WTC11 (cell line): Measurements from ENCODE around the gene ELF3. TPM values are rescaled to one million over a fixed set of nuclear protein-coding genes. Genes with fewer than 3 reads are reported as not detected.
"Not testable (repeated sequence)": the region's sequence is repeated elsewhere in the genome, so short reads cannot be mapped to it uniquely, and the experiment has no call there.

Experiments
- ATAC-seq: fragments of 200-7000 bp; cut with Tn5 transposase; 2 replicates; pipeline ENCODE4 v1.10.0; 2021; ENCODE audit warnings: mild to moderate bottlenecking, moderate library complexity
- CTCF ChIA-PET: fragments of 300-600 bp; sonication (Branson Sonifier 250); formaldehyde crosslinking; loops from one replicate; lab custom pipeline; 2021; ENCODE audit warnings: antibody characterized with exemption; lab: Charles Lee
- POLR2A ChIA-PET: fragments of 350-600 bp; sonication (Branson Sonifier 250); formaldehyde crosslinking; loops from one replicate; lab custom pipeline; 2021; ENCODE audit warnings: antibody characterized with exemption; lab: Charles Lee
- DNase-seq: peaks from one replicate; pipeline ENCODE4 v3.0.0; 2021; ENCODE audit warnings: low spot score
- H3K27ac Mint-ChIP-seq: 2 replicates; pipeline ENCODE4 v1.8.0; 2021; ENCODE audit warnings: mixed read lengths
- H3K27me3 Mint-ChIP-seq: 2 replicates; pipeline ENCODE4 v1.8.0; 2021; ENCODE audit warnings: low read depth, mild to moderate bottlenecking, moderate library complexity, mixed read lengths
- H3K36me3 Mint-ChIP-seq: 2 replicates; pipeline ENCODE4 v1.8.0; 2021; ENCODE audit warnings: mixed read lengths
- H3K4me1 Mint-ChIP-seq: 2 replicates; pipeline ENCODE4 v1.8.0; 2022; ENCODE audit warnings: mixed read lengths
- H3K4me3 Mint-ChIP-seq: 2 replicates; pipeline ENCODE4 v1.8.0; 2021; ENCODE audit warnings: mild to moderate bottlenecking, moderate library complexity, mixed read lengths
- H3K9me3 Mint-ChIP-seq: 2 replicates; pipeline ENCODE4 v1.8.0; 2021; ENCODE audit warnings: mixed read lengths
- AR ChIP-seq: fragments of 250-450 bp; sonication (Bioruptor Pico); IDR thresholded peaks from 2 replicates; pipeline ENCODE4 v1.9.0; 2021; ENCODE audit warnings: mild to moderate bottlenecking
- CDX4 ChIP-seq: fragments of 250-450 bp; sonication (Bioruptor Pico); IDR thresholded peaks from 2 replicates; pipeline ENCODE4 v1.9.0; 2021; ENCODE audit warnings: moderate library complexity, mild to moderate bottlenecking, inconsistent platforms, borderline replicate concordance
- CREB1 ChIP-seq: sonication (generic); formaldehyde crosslinking; IDR thresholded peaks from 2 replicates; pipeline ENCODE4 v1.8.0; 2023; ENCODE audit warnings: mild to moderate bottlenecking, missing genetic modification reagents
- EMX1 ChIP-seq: fragments of 250-450 bp; sonication (Bioruptor Pico); IDR thresholded peaks from 2 replicates; pipeline ENCODE4 v1.8.0; 2021; ENCODE audit warnings: mild to moderate bottlenecking
- FOXJ3 ChIP-seq: sonication (generic); formaldehyde crosslinking; IDR thresholded peaks from 2 replicates; pipeline ENCODE4 v1.9.0; 2021; ENCODE audit warnings: missing genetic modification reagents, mild to moderate bottlenecking, borderline replicate concordance
- HMGXB4 ChIP-seq: sonication (generic); formaldehyde crosslinking; IDR thresholded peaks from 2 replicates; pipeline ENCODE4 v1.8.1; 2023; ENCODE audit warnings: mild to moderate bottlenecking, moderate library complexity, missing genetic modification reagents
- IRF1 ChIP-seq: sonication (generic); formaldehyde crosslinking; IDR thresholded peaks from 2 replicates; pipeline ENCODE4 v1.8.0; 2023; ENCODE audit warnings: missing genetic modification reagents
- NR1H2 ChIP-seq: sonication (generic); formaldehyde crosslinking; IDR thresholded peaks from 2 replicates; pipeline ENCODE4 v1.9.0; 2021; ENCODE audit warnings: mild to moderate bottlenecking, moderate library complexity, missing genetic modification reagents
- NR3C1 ChIP-seq: sonication (generic); formaldehyde crosslinking; conservative IDR thresholded peaks from 2 replicates; pipeline ENCODE4 v1.8.1; 2023; ENCODE audit warnings: low read depth, mild to moderate bottlenecking, missing genetic modification reagents
- PRRX2 ChIP-seq: fragments of 250-450 bp; sonication (Bioruptor Pico); IDR thresholded peaks from 2 replicates; pipeline ENCODE4 v1.8.0; 2021; ENCODE audit warnings: mild to moderate bottlenecking
- SOX15 ChIP-seq: fragments of 250-450 bp; sonication (Bioruptor Pico); IDR thresholded peaks from 2 replicates; pipeline ENCODE4 v1.9.0; 2021; ENCODE audit warnings: mild to moderate bottlenecking
- TCF7 ChIP-seq: sonication (generic); formaldehyde crosslinking; IDR thresholded peaks from 2 replicates; pipeline ENCODE4 v1.8.0; 2022; ENCODE audit warnings: mild to moderate bottlenecking, low read depth, missing genetic modification reagents, moderate library complexity
- ZNF121 ChIP-seq: sonication (generic); formaldehyde crosslinking; IDR thresholded peaks from 2 replicates; pipeline ENCODE4 v1.8.0; 2023; ENCODE audit warnings: missing genetic modification reagents
- ZNF281 ChIP-seq: sonication (generic); formaldehyde crosslinking; IDR thresholded peaks from 2 replicates; pipeline ENCODE4 v1.8.0; 2023; ENCODE audit warnings: mild to moderate bottlenecking, missing genetic modification reagents
- ZNF416 ChIP-seq: fragments of 250-450 bp; sonication (Bioruptor Pico); IDR thresholded peaks from 2 replicates; pipeline ENCODE4 v1.9.0; 2021; ENCODE audit warnings: mild to moderate bottlenecking, inconsistent platforms
- total RNA-seq: library from RNA; stranded (reverse); gene quantifications from 3 replicates; pipeline ENCODE4 v1.2.3, GENCODE V29; 2021
- TF ChIP-seq, protein P1 (sequence below): sonication (generic); formaldehyde crosslinking; IDR thresholded peaks from 2 replicates; pipeline ENCODE4 v1.8.1; 2023; ENCODE audit warnings: mild to moderate bottlenecking, missing genetic modification reagents, moderate library complexity
- TF ChIP-seq, protein P2 (sequence below): sonication (generic); formaldehyde crosslinking; conservative IDR thresholded peaks from 2 replicates; pipeline ENCODE4 v1.8.1; 2023; ENCODE audit warnings: mild to moderate bottlenecking, low read depth, missing genetic modification reagents, moderate library complexity
- TF ChIP-seq, protein P3 (sequence below): sonication (generic); formaldehyde crosslinking; IDR thresholded peaks from 2 replicates; pipeline ENCODE4 v1.8.1; 2022; ENCODE audit warnings: mild to moderate bottlenecking, missing genetic modification reagents, moderate library complexity, borderline replicate concordance
- TF ChIP-seq, protein P4 (sequence below): sonication (generic); formaldehyde crosslinking; IDR thresholded peaks from 2 replicates; pipeline ENCODE4 v1.8.0; 2022; ENCODE audit warnings: mild to moderate bottlenecking, missing genetic modification reagents

ELF3 gene
- total RNA-seq, 1 experiment from 2014 or later = 15.0 TPM

- ATAC-seq, H3K9me3 Mint-ChIP-seq, H3K36me3 Mint-ChIP-seq, DNase-seq, H3K4me1 Mint-ChIP-seq, H3K4me3 Mint-ChIP-seq, H3K27me3 Mint-ChIP-seq, POLR2A ChIA-PET, H3K27ac Mint-ChIP-seq: not testable (repeated sequence)
- CTCF ChIA-PET = interaction anchor here (0.9 to 1.6 kb wide), 3 partner anchors 54 to 550 kb away, joined by 3 to 4 read pairs (median 3); no protein-coding TSS in a partner anchor
- TF ChIP-seq ZNF121 (CRISPR knock-in tag) = peak; percentile 89
Observed at GRCh38 chr1:202062636-202063035, 52.2 kb downstream of the ELF3 start.

DNA sequence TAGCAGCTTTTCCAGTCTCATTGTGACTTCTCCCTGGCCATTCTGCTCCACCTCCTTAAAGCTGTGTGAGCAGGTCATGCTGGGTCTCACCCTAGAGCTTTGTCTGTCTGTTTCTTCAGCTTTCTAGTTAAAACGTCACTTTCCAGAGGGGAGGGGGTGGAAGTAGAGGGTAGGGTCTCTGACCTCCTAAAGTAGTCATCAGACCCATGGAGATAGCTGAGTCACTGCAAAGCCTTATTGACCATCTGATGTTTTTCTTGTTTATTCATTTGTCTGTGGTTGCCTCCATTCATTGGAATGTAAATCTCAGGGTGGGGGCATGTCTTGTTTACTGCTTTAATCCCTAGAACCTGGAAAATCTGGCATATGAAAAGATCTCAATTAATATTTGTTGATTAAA is 52.7 kb downstream of the ELF3 start:
- ATAC-seq = peak; percentile 88
- peaks cover 2% of the 10 kb centered on the region; the same call in 1 of the 2 replicates for H3K27me3 Mint-ChIP-seq
- CTCF ChIA-PET = interaction anchor here (0.9 to 1.6 kb wide), 4 partner anchors 54 to 550 kb away, joined by 3 to 4 read pairs (median 4); no protein-coding TSS in a partner anchor
- H3K36me3 Mint-ChIP-seq = no peaks in the 10 kb centered on the region
- H3K4me1 Mint-ChIP-seq = peaks cover 8% of the 10 kb centered on the region
- TF ChIP-seq ZNF281 (CRISPR knock-in tag) = no peak
- TF ChIP-seq ZNF121 (CRISPR knock-in tag) = no peak
- no peak for TF ChIP-seq CDX4 (CRISPR knock-in tag)
- no peak for TF ChIP-seq TCF7 (CRISPR knock-in tag)
- TF ChIP-seq, protein P1, sequence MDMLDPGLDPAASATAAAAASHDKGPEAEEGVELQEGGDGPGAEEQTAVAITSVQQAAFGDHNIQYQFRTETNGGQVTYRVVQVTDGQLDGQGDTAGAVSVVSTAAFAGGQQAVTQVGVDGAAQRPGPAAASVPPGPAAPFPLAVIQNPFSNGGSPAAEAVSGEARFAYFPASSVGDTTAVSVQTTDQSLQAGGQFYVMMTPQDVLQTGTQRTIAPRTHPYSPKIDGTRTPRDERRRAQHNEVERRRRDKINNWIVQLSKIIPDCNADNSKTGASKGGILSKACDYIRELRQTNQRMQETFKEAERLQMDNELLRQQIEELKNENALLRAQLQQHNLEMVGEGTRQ = no peak
- TF ChIP-seq, protein P2, sequence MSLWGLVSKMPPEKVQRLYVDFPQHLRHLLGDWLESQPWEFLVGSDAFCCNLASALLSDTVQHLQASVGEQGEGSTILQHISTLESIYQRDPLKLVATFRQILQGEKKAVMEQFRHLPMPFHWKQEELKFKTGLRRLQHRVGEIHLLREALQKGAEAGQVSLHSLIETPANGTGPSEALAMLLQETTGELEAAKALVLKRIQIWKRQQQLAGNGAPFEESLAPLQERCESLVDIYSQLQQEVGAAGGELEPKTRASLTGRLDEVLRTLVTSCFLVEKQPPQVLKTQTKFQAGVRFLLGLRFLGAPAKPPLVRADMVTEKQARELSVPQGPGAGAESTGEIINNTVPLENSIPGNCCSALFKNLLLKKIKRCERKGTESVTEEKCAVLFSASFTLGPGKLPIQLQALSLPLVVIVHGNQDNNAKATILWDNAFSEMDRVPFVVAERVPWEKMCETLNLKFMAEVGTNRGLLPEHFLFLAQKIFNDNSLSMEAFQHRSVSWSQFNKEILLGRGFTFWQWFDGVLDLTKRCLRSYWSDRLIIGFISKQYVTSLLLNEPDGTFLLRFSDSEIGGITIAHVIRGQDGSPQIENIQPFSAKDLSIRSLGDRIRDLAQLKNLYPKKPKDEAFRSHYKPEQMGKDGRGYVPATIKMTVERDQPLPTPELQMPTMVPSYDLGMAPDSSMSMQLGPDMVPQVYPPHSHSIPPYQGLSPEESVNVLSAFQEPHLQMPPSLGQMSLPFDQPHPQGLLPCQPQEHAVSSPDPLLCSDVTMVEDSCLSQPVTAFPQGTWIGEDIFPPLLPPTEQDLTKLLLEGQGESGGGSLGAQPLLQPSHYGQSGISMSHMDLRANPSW (CRISPR knock-in tag) = no peak
- no peak for TF ChIP-seq CREB1 (CRISPR knock-in tag)
- no peak for TF ChIP-seq SOX15 (CRISPR knock-in tag)
- TF ChIP-seq FOXJ3 = no peak
- no peak for TF ChIP-seq PRRX2 (CRISPR knock-in tag)
- TF ChIP-seq, protein P3, sequence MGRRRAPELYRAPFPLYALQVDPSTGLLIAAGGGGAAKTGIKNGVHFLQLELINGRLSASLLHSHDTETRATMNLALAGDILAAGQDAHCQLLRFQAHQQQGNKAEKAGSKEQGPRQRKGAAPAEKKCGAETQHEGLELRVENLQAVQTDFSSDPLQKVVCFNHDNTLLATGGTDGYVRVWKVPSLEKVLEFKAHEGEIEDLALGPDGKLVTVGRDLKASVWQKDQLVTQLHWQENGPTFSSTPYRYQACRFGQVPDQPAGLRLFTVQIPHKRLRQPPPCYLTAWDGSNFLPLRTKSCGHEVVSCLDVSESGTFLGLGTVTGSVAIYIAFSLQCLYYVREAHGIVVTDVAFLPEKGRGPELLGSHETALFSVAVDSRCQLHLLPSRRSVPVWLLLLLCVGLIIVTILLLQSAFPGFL = no peak
- no peak for TF ChIP-seq NR1H2
- no peak for TF ChIP-seq EMX1 (CRISPR knock-in tag)
- TF ChIP-seq, protein P4, sequence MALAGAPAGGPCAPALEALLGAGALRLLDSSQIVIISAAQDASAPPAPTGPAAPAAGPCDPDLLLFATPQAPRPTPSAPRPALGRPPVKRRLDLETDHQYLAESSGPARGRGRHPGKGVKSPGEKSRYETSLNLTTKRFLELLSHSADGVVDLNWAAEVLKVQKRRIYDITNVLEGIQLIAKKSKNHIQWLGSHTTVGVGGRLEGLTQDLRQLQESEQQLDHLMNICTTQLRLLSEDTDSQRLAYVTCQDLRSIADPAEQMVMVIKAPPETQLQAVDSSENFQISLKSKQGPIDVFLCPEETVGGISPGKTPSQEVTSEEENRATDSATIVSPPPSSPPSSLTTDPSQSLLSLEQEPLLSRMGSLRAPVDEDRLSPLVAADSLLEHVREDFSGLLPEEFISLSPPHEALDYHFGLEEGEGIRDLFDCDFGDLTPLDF (CRISPR knock-in tag) = no peak
- no peak for TF ChIP-seq ZNF416 (CRISPR knock-in tag)
- no peak for TF ChIP-seq NR3C1 (CRISPR knock-in tag)
- no peak for TF ChIP-seq AR (CRISPR knock-in tag)
- TF ChIP-seq HMGXB4 (CRISPR knock-in tag) = no peak
- TF ChIP-seq IRF1 (CRISPR knock-in tag) = no peak
- peak overlapping the region; percentile 83 for H3K27ac Mint-ChIP-seq
- no peak for DNase-seq
- POLR2A ChIA-PET = interaction anchor here (0.6 kb wide), 1 partner anchor 560 kb away, joined by 4 read pairs; no protein-coding TSS in a partner anchor
- H3K4me3 Mint-ChIP-seq = no peak overlapping the region
- H3K9me3 Mint-ChIP-seq = no peaks in the 10 kb centered on the region
